Measurements from ENCODE around the gene CLDN9. TPM values are rescaled to one million over a fixed set of nuclear protein-coding genes. Genes with fewer than 3 reads are reported as not detected.

CLDN9 gene
- polyA plus RNA-seq, 1 donor from 2014 or later = not detected

DNA sequence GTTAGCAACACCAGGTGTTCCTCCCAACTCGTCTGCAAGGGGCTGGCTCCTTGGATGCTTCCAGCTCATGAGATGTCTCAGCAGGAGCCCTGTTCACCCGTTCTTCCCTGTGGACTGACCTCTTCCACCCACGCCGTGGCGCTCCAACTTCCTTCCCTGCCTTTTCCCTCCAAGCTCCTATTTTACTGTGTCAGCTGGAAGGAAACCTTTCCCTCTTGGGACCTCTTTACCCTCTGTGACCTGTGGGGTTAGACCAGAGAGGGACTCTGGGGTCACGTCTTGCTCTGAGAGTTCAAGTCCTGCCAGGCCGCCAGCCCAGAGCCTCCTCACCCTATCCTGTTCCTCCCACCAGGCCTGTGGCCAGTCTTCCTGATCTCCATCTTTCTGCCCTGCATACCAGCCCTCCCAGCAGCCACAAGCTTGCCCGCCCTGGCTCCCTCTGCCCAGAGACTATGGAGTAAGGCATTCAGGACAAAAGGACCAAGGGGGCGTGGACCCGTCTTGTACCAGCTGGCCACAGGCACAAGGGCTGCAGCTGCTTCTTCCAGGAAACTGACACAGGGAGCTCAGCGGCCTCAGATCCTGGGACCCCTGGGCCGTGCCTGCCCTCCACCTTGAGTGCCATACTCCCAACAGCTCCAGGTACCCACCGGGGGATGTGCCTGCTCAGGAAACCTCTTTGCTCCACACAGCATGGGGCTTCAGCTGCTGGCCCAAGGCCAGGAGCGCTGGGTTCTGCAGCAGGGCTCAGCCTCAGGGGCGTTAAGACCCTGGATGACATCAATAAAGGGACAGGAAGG, 40.5 kb upstream of the CLDN9 start:
- Histone ChIP-seq H3K9me2 (ENCODE audit: insufficient read depth, low read length) (no peaks in the 10 kb centered on the region), H3K79me2 (replicated peaks; ENCODE audit: insufficient read depth, low read length) (no peaks in the 10 kb centered on the region), H3K9me3 (ENCODE audit: low read length) (no peaks in the 10 kb centered on the region), H3F3A (ENCODE audit: insufficient read depth, low read length, poor library complexity, severe bottlenecking) (no peaks in the 10 kb centered on the region), H3K4me3 (ENCODE audit: low read length) (no peak overlapping the region), H3K9ac (ENCODE audit: low read length) (no peak overlapping the region), H3K27me3 (ENCODE audit: insufficient read depth, low read depth, low read length) (peaks cover 13% of the 10 kb centered on the region), H2AFZ (ENCODE audit: low read depth, low read length) (no peak overlapping the region), H4K20me1 (ENCODE audit: insufficient read depth) (no peaks in the 10 kb centered on the region), H3K27ac (ENCODE audit: low read length) (no peak overlapping the region), H3K4me2 (ENCODE audit: low read length) (no peak overlapping the region), H3K36me3 (ENCODE audit: insufficient read depth, low read length) (no peaks in the 10 kb centered on the region)
- no peak for TF ChIP-seq SMC3 (conservative IDR thresholded peaks at IDR 0.05; ENCODE audit: poor library complexity)
- no peak for TF ChIP-seq POLR2AphosphoS5 (IDR thresholded peaks at IDR 0.05)
- TF ChIP-seq EP300 (conservative IDR thresholded peaks at IDR 0.05; ENCODE audit: poor library complexity, severe bottlenecking) = no peak
- TF ChIP-seq MXI1 (conservative IDR thresholded peaks at IDR 0.05; ENCODE audit: poor library complexity, severe bottlenecking) = no peak
- TF ChIP-seq, protein P1, sequence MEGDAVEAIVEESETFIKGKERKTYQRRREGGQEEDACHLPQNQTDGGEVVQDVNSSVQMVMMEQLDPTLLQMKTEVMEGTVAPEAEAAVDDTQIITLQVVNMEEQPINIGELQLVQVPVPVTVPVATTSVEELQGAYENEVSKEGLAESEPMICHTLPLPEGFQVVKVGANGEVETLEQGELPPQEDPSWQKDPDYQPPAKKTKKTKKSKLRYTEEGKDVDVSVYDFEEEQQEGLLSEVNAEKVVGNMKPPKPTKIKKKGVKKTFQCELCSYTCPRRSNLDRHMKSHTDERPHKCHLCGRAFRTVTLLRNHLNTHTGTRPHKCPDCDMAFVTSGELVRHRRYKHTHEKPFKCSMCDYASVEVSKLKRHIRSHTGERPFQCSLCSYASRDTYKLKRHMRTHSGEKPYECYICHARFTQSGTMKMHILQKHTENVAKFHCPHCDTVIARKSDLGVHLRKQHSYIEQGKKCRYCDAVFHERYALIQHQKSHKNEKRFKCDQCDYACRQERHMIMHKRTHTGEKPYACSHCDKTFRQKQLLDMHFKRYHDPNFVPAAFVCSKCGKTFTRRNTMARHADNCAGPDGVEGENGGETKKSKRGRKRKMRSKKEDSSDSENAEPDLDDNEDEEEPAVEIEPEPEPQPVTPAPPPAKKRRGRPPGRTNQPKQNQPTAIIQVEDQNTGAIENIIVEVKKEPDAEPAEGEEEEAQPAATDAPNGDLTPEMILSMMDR (IDR thresholded peaks at IDR 0.05; ENCODE audit: poor library complexity, severe bottlenecking) = no peak
- no peak for TF ChIP-seq TAF1 (IDR thresholded peaks at IDR 0.05; ENCODE audit: low read depth)
- TF ChIP-seq EZH2 (IDR thresholded peaks at IDR 0.05; ENCODE audit: borderline replicate concordance, insufficient read depth, low read length, poor library complexity, severe bottlenecking) = no peak
- TF ChIP-seq RAD21 (conservative IDR thresholded peaks at IDR 0.05) = no peak
- TF ChIP-seq, protein P2, sequence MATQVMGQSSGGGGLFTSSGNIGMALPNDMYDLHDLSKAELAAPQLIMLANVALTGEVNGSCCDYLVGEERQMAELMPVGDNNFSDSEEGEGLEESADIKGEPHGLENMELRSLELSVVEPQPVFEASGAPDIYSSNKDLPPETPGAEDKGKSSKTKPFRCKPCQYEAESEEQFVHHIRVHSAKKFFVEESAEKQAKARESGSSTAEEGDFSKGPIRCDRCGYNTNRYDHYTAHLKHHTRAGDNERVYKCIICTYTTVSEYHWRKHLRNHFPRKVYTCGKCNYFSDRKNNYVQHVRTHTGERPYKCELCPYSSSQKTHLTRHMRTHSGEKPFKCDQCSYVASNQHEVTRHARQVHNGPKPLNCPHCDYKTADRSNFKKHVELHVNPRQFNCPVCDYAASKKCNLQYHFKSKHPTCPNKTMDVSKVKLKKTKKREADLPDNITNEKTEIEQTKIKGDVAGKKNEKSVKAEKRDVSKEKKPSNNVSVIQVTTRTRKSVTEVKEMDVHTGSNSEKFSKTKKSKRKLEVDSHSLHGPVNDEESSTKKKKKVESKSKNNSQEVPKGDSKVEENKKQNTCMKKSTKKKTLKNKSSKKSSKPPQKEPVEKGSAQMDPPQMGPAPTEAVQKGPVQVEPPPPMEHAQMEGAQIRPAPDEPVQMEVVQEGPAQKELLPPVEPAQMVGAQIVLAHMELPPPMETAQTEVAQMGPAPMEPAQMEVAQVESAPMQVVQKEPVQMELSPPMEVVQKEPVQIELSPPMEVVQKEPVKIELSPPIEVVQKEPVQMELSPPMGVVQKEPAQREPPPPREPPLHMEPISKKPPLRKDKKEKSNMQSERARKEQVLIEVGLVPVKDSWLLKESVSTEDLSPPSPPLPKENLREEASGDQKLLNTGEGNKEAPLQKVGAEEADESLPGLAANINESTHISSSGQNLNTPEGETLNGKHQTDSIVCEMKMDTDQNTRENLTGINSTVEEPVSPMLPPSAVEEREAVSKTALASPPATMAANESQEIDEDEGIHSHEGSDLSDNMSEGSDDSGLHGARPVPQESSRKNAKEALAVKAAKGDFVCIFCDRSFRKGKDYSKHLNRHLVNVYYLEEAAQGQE (IDR thresholded peaks at IDR 0.05; ENCODE audit: borderline replicate concordance) = no peak

DNA sequence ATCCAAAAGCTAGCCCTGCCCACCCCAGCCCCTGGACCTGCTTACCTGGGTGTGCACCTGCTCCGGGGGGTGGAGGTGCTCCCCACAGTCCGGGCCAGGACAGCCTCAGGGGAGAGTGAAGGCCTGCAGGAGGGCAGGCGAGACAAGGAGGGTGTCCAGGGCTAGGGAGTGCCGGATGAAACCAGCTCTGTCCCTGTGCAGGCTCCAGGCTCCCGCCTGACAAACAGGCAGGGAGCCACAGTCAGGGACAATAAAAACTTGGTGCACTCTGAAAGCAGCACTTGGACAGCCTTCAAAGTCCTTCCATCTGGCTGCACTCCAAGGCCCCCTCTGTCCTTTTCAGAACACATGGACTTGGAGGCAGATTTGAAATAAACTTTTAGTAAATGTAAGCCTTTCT, 39.6 kb upstream of the CLDN9 start:
- no peak overlapping the region for H3K9ac ChIP-seq (ENCODE audit: low read length)
- no peaks in the 10 kb centered on the region for H3K9me2 ChIP-seq (ENCODE audit: insufficient read depth, low read length)
- no peaks in the 10 kb centered on the region for H4K20me1 ChIP-seq (ENCODE audit: insufficient read depth)
- H3K27ac ChIP-seq (ENCODE audit: low read length) = no peak overlapping the region
- H3K27me3 ChIP-seq (ENCODE audit: insufficient read depth, low read depth, low read length) = peaks cover 4% of the 10 kb centered on the region
- no peak overlapping the region for H3K4me2 ChIP-seq (ENCODE audit: low read length)
- H3K36me3 ChIP-seq (ENCODE audit: insufficient read depth, low read length) = no peaks in the 10 kb centered on the region
- no peaks in the 10 kb centered on the region for H3K9me3 ChIP-seq (ENCODE audit: low read length)
- H3F3A ChIP-seq (ENCODE audit: insufficient read depth, low read length, poor library complexity, severe bottlenecking) = no peaks in the 10 kb centered on the region
- H2AFZ ChIP-seq (ENCODE audit: low read depth, low read length) = no peak overlapping the region
- TF ChIP-seq POLR2AphosphoS5 (IDR thresholded peaks at IDR 0.05) (no peak), EZH2 (IDR thresholded peaks at IDR 0.05; ENCODE audit: borderline replicate concordance, insufficient read depth, low read length, poor library complexity, severe bottlenecking) (no peak), MXI1 (conservative IDR thresholded peaks at IDR 0.05; ENCODE audit: poor library complexity, severe bottlenecking) (no peak), EP300 (conservative IDR thresholded peaks at IDR 0.05; ENCODE audit: poor library complexity, severe bottlenecking) (no peak), RAD21 (conservative IDR thresholded peaks at IDR 0.05) (no peak)
- TF ChIP-seq, protein P2 (IDR thresholded peaks at IDR 0.05; ENCODE audit: borderline replicate concordance) = no peak
- TF ChIP-seq, protein P1 (IDR thresholded peaks at IDR 0.05; ENCODE audit: poor library complexity, severe bottlenecking) = no peak
- no peak overlapping the region for H3K4me3 ChIP-seq (ENCODE audit: low read length)
- no peaks in the 10 kb centered on the region for H3K79me2 ChIP-seq (replicated peaks; ENCODE audit: insufficient read depth, low read length)

Data from neural cell (in vitro differentiated cells).